Panc1 (cell line): ENCODE measurements around the gene CD79A.

ENCODE experiments used
- POLR2AphosphoS5 ChIP-seq: IDR thresholded peaks from 2 replicates; pipeline ENCODE4 v1.6.1; 2012; ENCODE audit warnings: mild to moderate bottlenecking, low read depth, low read length, moderate library complexity
- SIN3A ChIP-seq: IDR thresholded peaks from 2 replicates; pipeline ENCODE4 v1.6.1; 2012; ENCODE audit warnings: low read depth, mild to moderate bottlenecking, low read length, moderate library complexity, borderline replicate concordance; ENCODE audit not compliant: insufficient read depth
- TCF7L2 ChIP-seq: IDR thresholded peaks from 2 replicates; pipeline ENCODE4 v1.6.1; 2011; ENCODE audit warnings: mild to moderate bottlenecking, low read depth, low read length, inconsistent platforms
- TF ChIP-seq, protein P1 (sequence below): fragments of 450-650 bp; IDR thresholded peaks from 2 replicates; pipeline ENCODE4 v1.5.1; 2017; ENCODE audit warnings: mild to moderate bottlenecking
- TF ChIP-seq, protein P2 (sequence below), 2 experiments: IDR thresholded peaks; 2 replicates each; pipeline ENCODE4 v1.6.1; 2011 to 2012; ENCODE audit warnings: low read depth in 2 of 2, control low read depth in 1 of 2, low read length in 1 of 2, mild to moderate bottlenecking in 1 of 2, moderate library complexity in 1 of 2; ENCODE audit not compliant: insufficient read depth in 1 of 2

DNA sequence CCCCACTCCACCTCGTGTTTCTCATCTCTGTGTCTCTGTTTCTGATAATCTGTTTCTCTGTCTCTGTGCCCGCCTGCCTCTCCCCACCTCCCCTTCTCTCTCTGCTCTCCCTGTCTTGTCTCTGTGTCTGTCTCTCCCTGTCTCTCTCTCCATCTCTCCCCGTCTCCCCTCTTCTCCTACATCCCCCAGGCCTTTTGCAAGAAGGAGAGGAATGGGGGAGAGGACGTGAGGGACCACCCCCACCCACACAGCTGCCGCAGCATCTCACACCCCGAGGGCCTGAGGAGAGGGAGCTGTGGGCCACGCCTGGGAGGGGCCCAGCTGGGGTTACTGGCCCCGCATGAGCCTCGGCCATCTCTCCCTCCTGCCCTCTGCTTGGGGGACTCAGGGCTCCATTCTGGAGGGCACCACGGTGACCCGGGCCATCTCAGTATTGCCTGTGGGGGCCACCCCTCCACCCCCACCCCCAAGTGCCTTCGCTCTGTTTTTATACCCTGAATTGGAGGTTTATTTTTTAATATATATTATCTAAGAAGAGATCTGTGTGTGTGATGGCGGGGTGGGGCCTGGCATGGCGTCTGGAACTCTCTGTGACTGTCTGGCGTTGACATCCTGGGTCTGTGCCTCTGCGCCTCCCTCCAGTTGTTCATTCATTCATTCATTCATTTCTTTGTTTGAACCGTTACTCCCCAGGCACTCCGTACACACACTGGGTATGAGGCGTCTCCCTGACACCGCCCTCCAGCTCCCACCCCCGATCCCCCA, 30.0 kb downstream of the CD79A start:
- TF ChIP-seq POLR2AphosphoS5 (no peak), TCF7L2 (no peak), SIN3A (no peak)
- TF ChIP-seq, protein P1, sequence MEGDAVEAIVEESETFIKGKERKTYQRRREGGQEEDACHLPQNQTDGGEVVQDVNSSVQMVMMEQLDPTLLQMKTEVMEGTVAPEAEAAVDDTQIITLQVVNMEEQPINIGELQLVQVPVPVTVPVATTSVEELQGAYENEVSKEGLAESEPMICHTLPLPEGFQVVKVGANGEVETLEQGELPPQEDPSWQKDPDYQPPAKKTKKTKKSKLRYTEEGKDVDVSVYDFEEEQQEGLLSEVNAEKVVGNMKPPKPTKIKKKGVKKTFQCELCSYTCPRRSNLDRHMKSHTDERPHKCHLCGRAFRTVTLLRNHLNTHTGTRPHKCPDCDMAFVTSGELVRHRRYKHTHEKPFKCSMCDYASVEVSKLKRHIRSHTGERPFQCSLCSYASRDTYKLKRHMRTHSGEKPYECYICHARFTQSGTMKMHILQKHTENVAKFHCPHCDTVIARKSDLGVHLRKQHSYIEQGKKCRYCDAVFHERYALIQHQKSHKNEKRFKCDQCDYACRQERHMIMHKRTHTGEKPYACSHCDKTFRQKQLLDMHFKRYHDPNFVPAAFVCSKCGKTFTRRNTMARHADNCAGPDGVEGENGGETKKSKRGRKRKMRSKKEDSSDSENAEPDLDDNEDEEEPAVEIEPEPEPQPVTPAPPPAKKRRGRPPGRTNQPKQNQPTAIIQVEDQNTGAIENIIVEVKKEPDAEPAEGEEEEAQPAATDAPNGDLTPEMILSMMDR: no peak
- TF ChIP-seq, protein P2, sequence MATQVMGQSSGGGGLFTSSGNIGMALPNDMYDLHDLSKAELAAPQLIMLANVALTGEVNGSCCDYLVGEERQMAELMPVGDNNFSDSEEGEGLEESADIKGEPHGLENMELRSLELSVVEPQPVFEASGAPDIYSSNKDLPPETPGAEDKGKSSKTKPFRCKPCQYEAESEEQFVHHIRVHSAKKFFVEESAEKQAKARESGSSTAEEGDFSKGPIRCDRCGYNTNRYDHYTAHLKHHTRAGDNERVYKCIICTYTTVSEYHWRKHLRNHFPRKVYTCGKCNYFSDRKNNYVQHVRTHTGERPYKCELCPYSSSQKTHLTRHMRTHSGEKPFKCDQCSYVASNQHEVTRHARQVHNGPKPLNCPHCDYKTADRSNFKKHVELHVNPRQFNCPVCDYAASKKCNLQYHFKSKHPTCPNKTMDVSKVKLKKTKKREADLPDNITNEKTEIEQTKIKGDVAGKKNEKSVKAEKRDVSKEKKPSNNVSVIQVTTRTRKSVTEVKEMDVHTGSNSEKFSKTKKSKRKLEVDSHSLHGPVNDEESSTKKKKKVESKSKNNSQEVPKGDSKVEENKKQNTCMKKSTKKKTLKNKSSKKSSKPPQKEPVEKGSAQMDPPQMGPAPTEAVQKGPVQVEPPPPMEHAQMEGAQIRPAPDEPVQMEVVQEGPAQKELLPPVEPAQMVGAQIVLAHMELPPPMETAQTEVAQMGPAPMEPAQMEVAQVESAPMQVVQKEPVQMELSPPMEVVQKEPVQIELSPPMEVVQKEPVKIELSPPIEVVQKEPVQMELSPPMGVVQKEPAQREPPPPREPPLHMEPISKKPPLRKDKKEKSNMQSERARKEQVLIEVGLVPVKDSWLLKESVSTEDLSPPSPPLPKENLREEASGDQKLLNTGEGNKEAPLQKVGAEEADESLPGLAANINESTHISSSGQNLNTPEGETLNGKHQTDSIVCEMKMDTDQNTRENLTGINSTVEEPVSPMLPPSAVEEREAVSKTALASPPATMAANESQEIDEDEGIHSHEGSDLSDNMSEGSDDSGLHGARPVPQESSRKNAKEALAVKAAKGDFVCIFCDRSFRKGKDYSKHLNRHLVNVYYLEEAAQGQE (IDR thresholded peaks at IDR 0.05; ENCODE audit: insufficient read depth in 1 of 2, low read depth in 2 of 2, low read length in 1 of 2): no peak
